A549 (cell line): Measurements from ENCODE around the gene SLC22A31.

Experiments used
- BHLHE40 ChIP-seq: IDR thresholded peaks from 2 replicates; pipeline ENCODE4 v1.6.1; 2012; ENCODE audit warnings: low read depth, low read length, inconsistent platforms
- CBX2 ChIP-seq: fragments of 200-600 bp; sonication (generic); IDR thresholded peaks from 2 replicates; pipeline ENCODE4 v1.6.1; 2016; ENCODE audit warnings: low read depth, mild to moderate bottlenecking, borderline replicate concordance
- EP300 ChIP-seq, 2 experiments: fragments of >200 bp; sonication (Bioruptor Twin); formaldehyde crosslinking; IDR thresholded peaks; 2 replicates in 1 of 2; 3 replicates in 1 of 2; pipeline ENCODE4 v1.6.1; 2016 to 2017
- KDM1A ChIP-seq: fragments of 200-600 bp; sonication (generic); IDR thresholded peaks from 2 replicates; pipeline ENCODE4 v1.6.1; 2016; ENCODE audit warnings: low read depth, mild to moderate bottlenecking
- KDM5A ChIP-seq: fragments of 200-600 bp; sonication (generic); IDR thresholded peaks from 2 replicates; pipeline ENCODE4 v1.6.1; 2016; ENCODE audit warnings: antibody characterized with exemption, mild to moderate bottlenecking
- POLR2A ChIP-seq: IDR thresholded peaks from 2 replicates; pipeline ENCODE4 v1.6.1; 2012; ENCODE audit warnings: mild to moderate bottlenecking, low read length
- TF ChIP-seq, protein P1 (sequence below): fragments of >200 bp; sonication (Bioruptor Twin); formaldehyde crosslinking; IDR thresholded peaks from 3 replicates; pipeline ENCODE4 v1.5.1; 2016

DNA sequence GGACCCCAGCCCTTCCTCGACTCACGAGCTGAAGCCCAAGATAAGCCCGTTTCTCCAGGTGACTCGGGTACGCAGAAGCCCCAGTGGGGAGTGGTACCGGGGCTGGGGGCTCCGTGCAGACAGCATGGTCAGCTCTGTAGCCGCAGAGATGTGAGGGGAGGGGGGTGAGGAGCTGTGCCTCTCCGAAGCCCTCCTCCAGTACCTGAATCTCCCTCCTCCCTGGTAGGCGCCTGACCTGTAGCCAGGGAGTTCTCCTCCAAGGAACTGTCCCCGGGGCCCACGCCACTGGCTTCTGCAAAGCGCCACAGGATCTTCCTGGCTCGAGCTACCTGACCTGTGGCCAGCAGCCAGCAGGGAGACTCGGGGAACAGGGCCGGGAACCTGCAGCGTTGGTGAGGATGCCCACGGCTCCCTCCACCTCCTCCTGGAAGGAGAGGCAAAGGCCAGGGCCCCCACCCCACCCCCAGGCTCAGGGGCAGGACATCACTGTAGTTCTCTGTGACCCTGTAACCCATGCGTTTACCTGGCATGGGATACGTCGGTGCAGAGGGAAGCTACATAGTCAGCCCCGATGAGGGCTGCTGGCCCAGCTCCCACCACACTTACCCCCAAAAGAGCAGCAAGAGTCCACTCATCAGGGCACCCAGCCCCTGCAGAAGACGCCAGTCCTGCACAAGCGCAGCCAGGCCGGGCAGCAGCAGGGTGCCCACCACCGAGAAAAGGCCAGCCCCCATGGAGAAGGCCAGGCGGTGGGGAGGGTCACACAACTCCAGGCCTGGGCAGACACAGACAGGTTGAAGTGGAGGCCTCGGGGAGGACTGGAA, 1.7 kb downstream of the SLC22A31 start:
- TF ChIP-seq, protein P1, sequence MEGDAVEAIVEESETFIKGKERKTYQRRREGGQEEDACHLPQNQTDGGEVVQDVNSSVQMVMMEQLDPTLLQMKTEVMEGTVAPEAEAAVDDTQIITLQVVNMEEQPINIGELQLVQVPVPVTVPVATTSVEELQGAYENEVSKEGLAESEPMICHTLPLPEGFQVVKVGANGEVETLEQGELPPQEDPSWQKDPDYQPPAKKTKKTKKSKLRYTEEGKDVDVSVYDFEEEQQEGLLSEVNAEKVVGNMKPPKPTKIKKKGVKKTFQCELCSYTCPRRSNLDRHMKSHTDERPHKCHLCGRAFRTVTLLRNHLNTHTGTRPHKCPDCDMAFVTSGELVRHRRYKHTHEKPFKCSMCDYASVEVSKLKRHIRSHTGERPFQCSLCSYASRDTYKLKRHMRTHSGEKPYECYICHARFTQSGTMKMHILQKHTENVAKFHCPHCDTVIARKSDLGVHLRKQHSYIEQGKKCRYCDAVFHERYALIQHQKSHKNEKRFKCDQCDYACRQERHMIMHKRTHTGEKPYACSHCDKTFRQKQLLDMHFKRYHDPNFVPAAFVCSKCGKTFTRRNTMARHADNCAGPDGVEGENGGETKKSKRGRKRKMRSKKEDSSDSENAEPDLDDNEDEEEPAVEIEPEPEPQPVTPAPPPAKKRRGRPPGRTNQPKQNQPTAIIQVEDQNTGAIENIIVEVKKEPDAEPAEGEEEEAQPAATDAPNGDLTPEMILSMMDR = no peak
- TF ChIP-seq BHLHE40 (no peak), POLR2A (no peak), KDM1A (no peak), EP300 (IDR thresholded peaks at IDR 0.05) (no peak), KDM5A (no peak), CBX2 (no peak)
